Lung (tissue), 12 donors: ENCODE measurements around the gene RNU5B-1. TPM values are rescaled to one million over a fixed set of nuclear protein-coding genes. Genes with fewer than 3 reads are reported as not detected.

Experiments
- ATAC-seq: fragments of 200-7000 bp; cut with Tn5 transposase; one replicate; pipeline ENCODE4 v1.9.1; 2020; ENCODE audit warnings: moderate number of reproducible peaks; ENCODE audit not compliant: insufficient read depth, low FRiP score
- DNase-seq, 3 donors: peaks; one replicate each; pipeline ENCODE4 v3.0.0-alpha.2; 2013 to 2017
- H3K27ac ChIP-seq, 2 donors: one replicate each; pipeline ENCODE4 v1.5.1; 2013; ENCODE audit warnings: mild to moderate bottlenecking in 2 of 2, moderate library complexity in 2 of 2, control low read depth in 1 of 2, inconsistent platforms in 1 of 2, low read depth in 1 of 2, low read length in 1 of 2
- H3K27me3 ChIP-seq, 3 donors: one replicate each; pipeline ENCODE4 v1.5.1; 2013; ENCODE audit warnings: low read length in 2 of 3; ENCODE audit not compliant: control insufficient read depth in 3 of 3, insufficient read depth in 3 of 3
- H3K36me3 ChIP-seq, 4 donors: one replicate each; pipeline ENCODE4 v1.5.1; 2013; ENCODE audit warnings: low read length in 4 of 4, mild to moderate bottlenecking in 1 of 4, moderate library complexity in 1 of 4; ENCODE audit not compliant: control insufficient read depth in 4 of 4, insufficient read depth in 4 of 4
- H3K4me1 ChIP-seq, 5 donors: one replicate each; pipeline ENCODE4 v1.5.1; 2013; ENCODE audit warnings: low read length in 5 of 5, mild to moderate bottlenecking in 2 of 5, moderate library complexity in 1 of 5; ENCODE audit not compliant: control insufficient read depth in 5 of 5, insufficient read depth in 5 of 5
- H3K4me3 ChIP-seq: one replicate; pipeline ENCODE4 v1.5.1; 2013; ENCODE audit warnings: mild to moderate bottlenecking, control low read depth, moderate library complexity
- H3K9ac ChIP-seq, 2 donors: one replicate each; pipeline ENCODE4 v1.5.1; 2013; ENCODE audit warnings: low read length in 2 of 2, control low read depth in 1 of 2; ENCODE audit not compliant: insufficient read depth in 1 of 2
- H3K9me3 ChIP-seq, 4 donors: one replicate each; pipeline ENCODE4 v1.5.1; 2013; ENCODE audit warnings: low read length in 3 of 4, mild to moderate bottlenecking in 1 of 4, moderate library complexity in 1 of 4; ENCODE audit not compliant: control insufficient read depth in 4 of 4, insufficient read depth in 3 of 4
- WGBS, 2 donors: extraction: QIAGEN DNeasy Blood & Tissue Kit; methylation state at CpG; one replicate each; pipeline ENCODE4 v1.1.7; 2013; 5-methylcytosine and 5-hydroxymethylcytosine counted together
- polyA plus RNA-seq, 2 donors: library from polyadenylated mRNA; stranded (reverse); fragments of 200-250 nt; gene quantifications; one replicate each; pipeline ENCODE4 v1.2.1, GENCODE V29; 2013
- total RNA-seq, 2 donors: library from RNA; depleted of rRNA in 1 of 2; stranded (reverse); fragments of >200 nt in 1 of 2; gene quantifications; one replicate each; pipeline ENCODE4 v1.2.1, GENCODE V29; 2014 to 2021
- TF ChIP-seq, protein P1 (sequence below): IDR thresholded peaks from 2 replicates; pipeline ENCODE4 v1.5.1; 2012; ENCODE audit warnings: mild to moderate bottlenecking; ENCODE audit errors: control extremely low read depth, extremely low read depth
- donor health status: control.
- donor health status: control.
- donor health status: Bipolar disorder and iron deficiency.
- donor health status: healthy.
- donor health status: DM: yes; HTN: yes; CAD: no.

RNU5B-1 gene
- total and polyA plus RNA-seq, 4 donors, result 10.9 TPM; not detected in 3

DNA sequence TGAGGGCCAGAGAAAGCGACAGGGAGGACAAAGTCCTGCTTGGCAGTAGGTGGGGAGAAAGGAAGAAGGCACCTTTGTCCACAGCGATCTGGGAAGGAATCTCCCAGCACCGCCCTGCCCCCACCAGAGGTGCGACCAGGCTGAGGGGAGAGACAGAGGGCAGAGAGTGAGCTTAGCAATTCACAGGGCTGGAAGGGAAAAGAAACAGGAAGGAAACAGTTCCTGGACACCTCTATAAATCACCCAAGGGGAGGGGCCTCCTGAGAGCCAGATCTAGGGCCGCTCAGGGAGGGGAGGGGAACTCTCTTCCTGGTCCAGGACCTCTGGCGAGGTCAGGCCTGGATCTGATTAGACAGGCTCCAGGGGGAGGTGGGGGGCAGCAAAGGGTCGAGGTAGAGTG is 35.4 kb downstream of the RNU5B-1 start:
- Histone ChIP-seq H3K27me3 (no peaks in the 10 kb centered on the region), H3K4me1 (peaks cover 0 to 30% (median 4%) of the 10 kb centered on the region in 5 donors), H3K4me3 (no peak overlapping the region), H3K27ac (no peak overlapping the region), H3K9ac (no peak overlapping the region), H3K36me3 (peaks cover 0 to 3% (median 0%) of the 10 kb centered on the region in 4 donors), H3K9me3 (no peaks in the 10 kb centered on the region)
- ATAC-seq, result no peak
- peak in 1 of 3 donors; percentile 54 for DNase-seq
- TF ChIP-seq, protein P1, sequence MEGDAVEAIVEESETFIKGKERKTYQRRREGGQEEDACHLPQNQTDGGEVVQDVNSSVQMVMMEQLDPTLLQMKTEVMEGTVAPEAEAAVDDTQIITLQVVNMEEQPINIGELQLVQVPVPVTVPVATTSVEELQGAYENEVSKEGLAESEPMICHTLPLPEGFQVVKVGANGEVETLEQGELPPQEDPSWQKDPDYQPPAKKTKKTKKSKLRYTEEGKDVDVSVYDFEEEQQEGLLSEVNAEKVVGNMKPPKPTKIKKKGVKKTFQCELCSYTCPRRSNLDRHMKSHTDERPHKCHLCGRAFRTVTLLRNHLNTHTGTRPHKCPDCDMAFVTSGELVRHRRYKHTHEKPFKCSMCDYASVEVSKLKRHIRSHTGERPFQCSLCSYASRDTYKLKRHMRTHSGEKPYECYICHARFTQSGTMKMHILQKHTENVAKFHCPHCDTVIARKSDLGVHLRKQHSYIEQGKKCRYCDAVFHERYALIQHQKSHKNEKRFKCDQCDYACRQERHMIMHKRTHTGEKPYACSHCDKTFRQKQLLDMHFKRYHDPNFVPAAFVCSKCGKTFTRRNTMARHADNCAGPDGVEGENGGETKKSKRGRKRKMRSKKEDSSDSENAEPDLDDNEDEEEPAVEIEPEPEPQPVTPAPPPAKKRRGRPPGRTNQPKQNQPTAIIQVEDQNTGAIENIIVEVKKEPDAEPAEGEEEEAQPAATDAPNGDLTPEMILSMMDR, result no peak
- whole genome bisulfite sequencing, 2 donors, result 28 to 43% methylated on average over 7 of the region's 7 CpGs

DNA sequence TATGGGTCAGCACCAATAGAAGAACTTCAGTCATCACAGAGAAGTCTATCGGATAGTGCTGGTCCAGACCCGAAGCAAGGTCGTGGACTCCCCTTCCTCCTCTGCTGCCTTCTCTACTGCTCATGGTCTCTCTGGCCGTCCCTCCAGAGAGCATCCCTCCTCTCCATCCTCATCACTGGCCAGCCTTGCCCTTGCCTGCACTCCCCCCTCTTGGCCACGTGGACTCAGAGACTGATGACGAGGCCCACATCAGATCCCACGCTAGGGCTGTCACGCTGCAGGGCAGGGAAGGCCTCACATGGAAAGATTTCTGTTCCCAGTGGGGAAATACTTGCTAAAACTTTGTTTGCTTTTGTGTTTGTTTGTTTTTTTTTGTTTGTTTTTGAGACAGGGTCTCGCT is 38.0 kb downstream of the RNU5B-1 start:
- DNase-seq, result no peak
- 94 to 95% methylated on average over 9 of the region's 9 CpGs for WGBS, 2 donors

DNA sequence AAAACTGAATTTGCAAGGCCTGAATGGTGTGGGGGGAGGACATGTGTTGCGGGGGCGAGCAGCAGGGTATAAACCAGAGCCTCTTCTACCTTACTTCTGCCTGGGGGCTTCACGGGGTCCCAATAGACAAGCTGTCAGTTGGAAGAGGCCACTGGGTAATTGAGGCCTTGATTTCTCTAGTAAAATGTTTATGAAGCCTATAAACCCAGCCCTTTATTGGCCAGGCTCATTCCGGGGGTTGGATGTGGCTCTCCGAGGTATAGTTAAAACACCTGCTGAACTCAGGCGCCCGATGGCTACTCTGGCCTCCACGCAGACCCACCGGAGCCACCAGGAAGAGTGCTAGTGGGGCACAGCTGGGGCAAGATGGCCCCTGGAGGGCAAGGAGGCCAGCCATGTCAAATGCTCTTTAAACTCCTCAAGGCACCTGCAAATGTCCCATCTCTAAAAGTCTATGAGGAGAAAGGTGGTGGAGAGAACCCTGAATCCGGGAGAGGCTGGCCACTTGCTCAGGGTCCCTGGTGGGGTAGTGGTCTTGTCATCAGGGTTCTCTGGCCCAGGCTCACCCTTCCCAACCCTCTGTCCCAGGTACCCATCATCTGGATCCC is 39.0 kb downstream of the RNU5B-1 start:
- Histone ChIP-seq H3K36me3 (no peaks in the 10 kb centered on the region), H3K4me3 (no peak overlapping the region), H3K4me1 (peaks cover 0 to 11% (median 4%) of the 10 kb centered on the region in 5 donors), H3K9ac (no peak overlapping the region), H3K27me3 (no peaks in the 10 kb centered on the region), H3K27ac (no peak overlapping the region), H3K9me3 (no peaks in the 10 kb centered on the region)
- TF ChIP-seq, protein P1, result no peak
- WGBS, 2 donors, result 93% methylated on average over 10 of the region's 10 CpGs
- ATAC-seq (no peak), DNase-seq (no peak)

More for the DNA sequence above, 38.0 kb downstream of the RNU5B-1 start:
- TF ChIP-seq, protein P1, result no peak
- Histone ChIP-seq H3K36me3 (no peaks in the 10 kb centered on the region), H3K9ac (no peak overlapping the region), H3K4me1 (peaks cover 0 to 17% (median 4%) of the 10 kb centered on the region in 5 donors), H3K9me3 (no peaks in the 10 kb centered on the region), H3K27ac (no peak overlapping the region), H3K27me3 (no peaks in the 10 kb centered on the region), H3K4me3 (no peak overlapping the region)
- ATAC-seq, result no peak
